ENCODE results near the gene CDH8.

DNA sequence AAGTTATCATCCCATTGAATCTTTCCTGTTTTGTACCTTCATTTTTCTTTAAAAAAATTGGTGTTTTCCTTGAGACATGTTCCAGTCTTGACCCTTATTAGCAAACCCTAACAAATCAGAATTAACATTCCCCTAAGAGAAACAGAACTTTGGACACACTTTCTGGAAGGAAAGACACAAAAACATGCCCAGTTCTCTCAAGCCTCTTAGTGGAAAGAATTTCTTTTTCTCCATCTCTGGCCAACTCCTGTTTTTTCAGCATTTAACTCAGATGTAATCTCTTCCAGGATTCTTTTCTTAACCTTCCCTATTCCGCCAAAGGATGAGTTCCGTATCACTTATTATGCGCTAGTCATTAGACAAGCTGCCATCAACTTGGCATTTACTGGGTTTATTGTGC is 23.9 kb upstream of the CDH8 start:
- TF ChIP-seq JUN (IDR thresholded peaks at IDR 0.05) (no peak), USF2 (IDR thresholded peaks at IDR 0.05) (no peak), KDM5A (IDR thresholded peaks at IDR 0.05) (no peak), EP300 (IDR thresholded peaks at IDR 0.05) (no peak), PBX3 (IDR thresholded peaks at IDR 0.05) (no peak), ESRRA (IDR thresholded peaks at IDR 0.05; ENCODE audit: borderline replicate concordance, low read length) (no peak), KDM1A (IDR thresholded peaks at IDR 0.05; ENCODE audit: low read depth) (no peak), BHLHE40 (IDR thresholded peaks at IDR 0.05; ENCODE audit: low read depth, low read length) (no peak), POLR2A (IDR thresholded peaks at IDR 0.05; ENCODE audit: low read length) (no peak)
- TF ChIP-seq, protein P1, sequence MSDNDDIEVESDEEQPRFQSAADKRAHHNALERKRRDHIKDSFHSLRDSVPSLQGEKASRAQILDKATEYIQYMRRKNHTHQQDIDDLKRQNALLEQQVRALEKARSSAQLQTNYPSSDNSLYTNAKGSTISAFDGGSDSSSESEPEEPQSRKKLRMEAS (IDR thresholded peaks at IDR 0.05), result no peak
- TF ChIP-seq, protein P2, sequence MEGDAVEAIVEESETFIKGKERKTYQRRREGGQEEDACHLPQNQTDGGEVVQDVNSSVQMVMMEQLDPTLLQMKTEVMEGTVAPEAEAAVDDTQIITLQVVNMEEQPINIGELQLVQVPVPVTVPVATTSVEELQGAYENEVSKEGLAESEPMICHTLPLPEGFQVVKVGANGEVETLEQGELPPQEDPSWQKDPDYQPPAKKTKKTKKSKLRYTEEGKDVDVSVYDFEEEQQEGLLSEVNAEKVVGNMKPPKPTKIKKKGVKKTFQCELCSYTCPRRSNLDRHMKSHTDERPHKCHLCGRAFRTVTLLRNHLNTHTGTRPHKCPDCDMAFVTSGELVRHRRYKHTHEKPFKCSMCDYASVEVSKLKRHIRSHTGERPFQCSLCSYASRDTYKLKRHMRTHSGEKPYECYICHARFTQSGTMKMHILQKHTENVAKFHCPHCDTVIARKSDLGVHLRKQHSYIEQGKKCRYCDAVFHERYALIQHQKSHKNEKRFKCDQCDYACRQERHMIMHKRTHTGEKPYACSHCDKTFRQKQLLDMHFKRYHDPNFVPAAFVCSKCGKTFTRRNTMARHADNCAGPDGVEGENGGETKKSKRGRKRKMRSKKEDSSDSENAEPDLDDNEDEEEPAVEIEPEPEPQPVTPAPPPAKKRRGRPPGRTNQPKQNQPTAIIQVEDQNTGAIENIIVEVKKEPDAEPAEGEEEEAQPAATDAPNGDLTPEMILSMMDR (IDR thresholded peaks at IDR 0.05), result no peak
